AG09309 (cell line): ENCODE measurements around the gene DCHS2.

Experiments
- DNase-seq: peaks from one replicate; pipeline ENCODE4 v3.0.0-alpha.2; 2010; ENCODE audit warnings: low read depth
- H3K4me3 ChIP-seq: 2 replicates; pipeline ENCODE4 v1.5.1; 2011; ENCODE audit warnings: mild to moderate bottlenecking, low read depth, low read length, moderate library complexity; ENCODE audit not compliant: control insufficient read depth
- CTCF ChIP-seq: IDR thresholded peaks from 2 replicates; pipeline ENCODE4 v1.5.1; 2011; ENCODE audit warnings: mild to moderate bottlenecking, low read depth, low read length, inconsistent platforms; ENCODE audit not compliant: insufficient read depth, control insufficient read depth; ENCODE audit errors: missing control alignments

The DCHS2 gene

GRCh38 chr4:154491341-154492271, at the start of gene DCHS2:
Gene DCHS2, minus strand, starts transcription at chr4:154491799. Its CDS starts 444 bp downstream, at chr4:154491355.
- no peak for DNase-seq
- no peak for TF ChIP-seq CTCF
- H3K4me3 ChIP-seq = no peak within 1 kb of the TSS; the same call in none of the 2 replicates

GRCh38 chr4:154534296-154534695, 42.7 kb upstream of the DCHS2 start:
- H3K4me3 ChIP-seq = no peak overlapping the region
- no peak for TF ChIP-seq CTCF
- no peak for DNase-seq

- H3K4me3 ChIP-seq = no peak overlapping the region
- no peak for TF ChIP-seq CTCF
- DNase-seq = no peak
Observed at GRCh38 chr4:154529728-154530519, 38.3 kb upstream of the DCHS2 start.

- TF ChIP-seq CTCF = no peak
- H3K4me3 ChIP-seq = no peak overlapping the region
- DNase-seq = no peak
Observed at GRCh38 chr4:154528869-154529268, 37.3 kb upstream of the DCHS2 start.

- no peak for TF ChIP-seq CTCF
- DNase-seq = no peak
- no peak overlapping the region for H3K4me3 ChIP-seq
Observed at GRCh38 chr4:154527308-154527707, 35.7 kb upstream of the DCHS2 start.

- TF ChIP-seq CTCF = no peak
- no peak for DNase-seq
- no peak overlapping the region for H3K4me3 ChIP-seq
Observed at GRCh38 chr4:154526151-154526550, 34.6 kb upstream of the DCHS2 start.
